Vagina (tissue), 2 donors: Measurements from ENCODE around the gene CEMIP.

ENCODE experiments used
- POLR2A ChIP-seq, 2 donors: fragments of 450-650 bp; IDR thresholded peaks; one replicate each; pipeline ENCODE4 v1.6.1; 2017; ENCODE audit warnings: antibody characterized with exemption in 2 of 2, mild to moderate bottlenecking in 2 of 2, moderate library complexity in 2 of 2
- POLR2AphosphoS5 ChIP-seq, 2 donors: sonication (generic); formaldehyde crosslinking; IDR thresholded peaks; one replicate each; pipeline ENCODE4 v1.9.0; 2017; ENCODE audit warnings: antibody characterized with exemption in 2 of 2, mild to moderate bottlenecking in 2 of 2, low read depth in 1 of 2; ENCODE audit not compliant: insufficient read depth in 1 of 2
- TF ChIP-seq, protein P1 (sequence below), 3 experiments: fragments of 450-650 bp in 2 of 3; fragments of 200-600 bp in 1 of 3; sonication (generic) in 1 of 3; IDR thresholded peaks; one replicate each; pipeline ENCODE4 v1.5.1; 2017 to 2019; ENCODE audit warnings: antibody characterized with exemption in 3 of 3, mild to moderate bottlenecking in 2 of 3, moderate library complexity in 2 of 3

DNA sequence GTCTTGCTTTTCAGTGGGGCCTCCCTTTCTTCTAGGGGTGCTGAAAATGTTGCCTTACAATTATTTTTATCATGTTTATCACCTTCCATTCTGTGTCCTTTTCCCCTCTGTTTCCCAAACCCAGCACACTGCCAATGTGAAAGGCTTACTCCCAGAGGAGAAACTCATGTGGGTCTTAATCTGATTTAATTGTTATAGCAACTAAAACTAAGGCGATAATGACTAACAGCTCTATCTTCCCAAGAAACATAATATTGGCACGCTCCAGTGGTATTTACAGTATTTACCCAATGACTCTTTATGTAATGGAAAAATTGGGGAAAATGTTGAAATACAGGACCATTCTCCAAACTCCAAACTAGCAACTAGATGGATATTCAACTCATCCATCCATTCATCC is 152.0 kb downstream of the CEMIP start:
- TF ChIP-seq POLR2A (IDR thresholded peaks at IDR 0.05) (no peak), POLR2AphosphoS5 (IDR thresholded peaks at IDR 0.05; ENCODE audit: insufficient read depth in 1 of 2, low read depth in 1 of 2) (no peak)
- TF ChIP-seq, protein P1, sequence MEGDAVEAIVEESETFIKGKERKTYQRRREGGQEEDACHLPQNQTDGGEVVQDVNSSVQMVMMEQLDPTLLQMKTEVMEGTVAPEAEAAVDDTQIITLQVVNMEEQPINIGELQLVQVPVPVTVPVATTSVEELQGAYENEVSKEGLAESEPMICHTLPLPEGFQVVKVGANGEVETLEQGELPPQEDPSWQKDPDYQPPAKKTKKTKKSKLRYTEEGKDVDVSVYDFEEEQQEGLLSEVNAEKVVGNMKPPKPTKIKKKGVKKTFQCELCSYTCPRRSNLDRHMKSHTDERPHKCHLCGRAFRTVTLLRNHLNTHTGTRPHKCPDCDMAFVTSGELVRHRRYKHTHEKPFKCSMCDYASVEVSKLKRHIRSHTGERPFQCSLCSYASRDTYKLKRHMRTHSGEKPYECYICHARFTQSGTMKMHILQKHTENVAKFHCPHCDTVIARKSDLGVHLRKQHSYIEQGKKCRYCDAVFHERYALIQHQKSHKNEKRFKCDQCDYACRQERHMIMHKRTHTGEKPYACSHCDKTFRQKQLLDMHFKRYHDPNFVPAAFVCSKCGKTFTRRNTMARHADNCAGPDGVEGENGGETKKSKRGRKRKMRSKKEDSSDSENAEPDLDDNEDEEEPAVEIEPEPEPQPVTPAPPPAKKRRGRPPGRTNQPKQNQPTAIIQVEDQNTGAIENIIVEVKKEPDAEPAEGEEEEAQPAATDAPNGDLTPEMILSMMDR (IDR thresholded peaks at IDR 0.05): no peak
